GM12878 (cell line): Measurements from ENCODE around the gene ANKRD13C. TPM values are rescaled to one million over a fixed set of nuclear protein-coding genes. Genes with fewer than 3 reads are reported as not detected.

Source experiments
- CBX3 ChIP-seq: fragments of 200-600 bp; sonication (generic); IDR thresholded peaks from 2 replicates; pipeline ENCODE4 v1.6.1; 2016; ENCODE audit warnings: low read depth, borderline replicate concordance
- CHD2 ChIP-seq: IDR thresholded peaks from 2 replicates; pipeline ENCODE4 v1.6.1; 2011; ENCODE audit warnings: low read depth, low read length, improper control_type of control experiment, borderline replicate concordance
- CHD4 ChIP-seq: fragments of 200-600 bp; sonication (generic); IDR thresholded peaks from 2 replicates; pipeline ENCODE4 v1.6.1; 2016; ENCODE audit warnings: mild to moderate bottlenecking
- CREB1 ChIP-seq: IDR thresholded peaks from 2 replicates; pipeline ENCODE4 v1.6.1; 2012; ENCODE audit warnings: low read depth, mild to moderate bottlenecking, inconsistent platforms
- KLF5 ChIP-seq: fragments of 450-650 bp; IDR thresholded peaks from 2 replicates; pipeline ENCODE4 v1.6.1; 2014; ENCODE audit warnings: mild to moderate bottlenecking; ENCODE audit not compliant: partially characterized antibody
- MAX ChIP-seq: IDR thresholded peaks from 2 replicates; pipeline ENCODE4 v1.6.1; 2012; ENCODE audit warnings: low read depth, low read length, improper control_type of control experiment
- NFYB ChIP-seq: IDR thresholded peaks from 2 replicates; pipeline ENCODE4 v1.6.1; 2011; ENCODE audit warnings: low read depth, mild to moderate bottlenecking, low read length, improper control_type of control experiment, moderate library complexity; ENCODE audit not compliant: insufficient read depth
- NR2F1 ChIP-seq: fragments of 450-650 bp; conservative IDR thresholded peaks from 2 replicates; pipeline ENCODE4 v1.6.1; 2017; ENCODE audit warnings: mild to moderate bottlenecking
- NRF1 ChIP-seq: conservative IDR thresholded peaks from 2 replicates; pipeline ENCODE4 v1.6.1; 2011; ENCODE audit warnings: mild to moderate bottlenecking, low read depth, low read length, improper control_type of control experiment
- SIN3A ChIP-seq: IDR thresholded peaks from 2 replicates; pipeline ENCODE4 v1.6.1; 2012; ENCODE audit warnings: low read depth, low read length, improper control_type of control experiment
- STAT1 ChIP-seq: fragments of 450-650 bp; conservative IDR thresholded peaks from 2 replicates; pipeline ENCODE4 v1.6.1; 2014; ENCODE audit warnings: antibody characterized with exemption, mild to moderate bottlenecking
- TCF12 ChIP-seq: IDR thresholded peaks from 2 replicates; pipeline ENCODE4 v1.6.1; 2011; ENCODE audit warnings: low read depth, mild to moderate bottlenecking, low read length
- WRNIP1 ChIP-seq: IDR thresholded peaks from 2 replicates; pipeline ENCODE4 v1.6.1; 2011; ENCODE audit warnings: low read depth, low read length, improper control_type of control experiment, borderline replicate concordance
- YBX1 ChIP-seq: fragments of 450-650 bp; IDR thresholded peaks from 2 replicates; pipeline ENCODE4 v1.6.1; 2016; ENCODE audit warnings: antibody characterized with exemption
- polyA plus RNA-seq, 11 experiments: library from polyadenylated mRNA; depleted of rRNA in 4 of 11; unstranded in 6 of 11; stranded (reverse) in 5 of 11; fragments of >200 nt; fragmentation: Nextera tagmentation in 4 of 11; fragmentation: Illumina TruSeq in 1 of 11; extraction: Ambion mirVana in 4 of 11; extraction: Trizol in 1 of 11; gene quantifications; 1 replicate in 1 of 11; 2 replicates in 10 of 11; pipeline versions ENCODE4 v1.2.1 to v1.2.3, GENCODE V29; 2011 to 2016; ENCODE audit warnings: inconsistent platforms in 2 of 11, missing spikeins in 2 of 11, low read depth in 1 of 11
- total RNA-seq, 4 experiments: library from RNA; depleted of rRNA in 3 of 4; stranded (reverse); fragments of >200 nt in 3 of 4; fragmentation: Illumina TruSeq in 1 of 4; extraction: Trizol in 1 of 4; gene quantifications; 2 replicates each; pipeline versions ENCODE4 v1.2.1 to v1.2.3, GENCODE V29; 2013 to 2021
- TF ChIP-seq, protein P1 (sequence below): fragments of 450-650 bp; formaldehyde crosslinking; IDR thresholded peaks from 2 replicates; pipeline ENCODE4 v1.4.0; 2022; ENCODE audit warnings: mild to moderate bottlenecking, moderate library complexity
- TF ChIP-seq, protein P2 (sequence below): IDR thresholded peaks from 2 replicates; pipeline ENCODE4 v1.6.1; 2011; ENCODE audit warnings: borderline replicate concordance, low read depth, mild to moderate bottlenecking, moderate library complexity, mixed read lengths, low read length; ENCODE audit not compliant: insufficient read depth; ENCODE audit errors: extremely low read length
- TF ChIP-seq, protein P3 (sequence below): fragments of 150-350 bp; IDR thresholded peaks from 2 replicates; pipeline ENCODE4 v1.6.1; 2016; ENCODE audit warnings: low read depth, low read length

Gene ANKRD13C
- total and polyA plus RNA-seq, 10 of the 15 experiments (the other 5 are each of a cell fraction or from before 2014, with no cell fraction given) = 3.7 to 24.4 (median 14.1) TPM

DNA sequence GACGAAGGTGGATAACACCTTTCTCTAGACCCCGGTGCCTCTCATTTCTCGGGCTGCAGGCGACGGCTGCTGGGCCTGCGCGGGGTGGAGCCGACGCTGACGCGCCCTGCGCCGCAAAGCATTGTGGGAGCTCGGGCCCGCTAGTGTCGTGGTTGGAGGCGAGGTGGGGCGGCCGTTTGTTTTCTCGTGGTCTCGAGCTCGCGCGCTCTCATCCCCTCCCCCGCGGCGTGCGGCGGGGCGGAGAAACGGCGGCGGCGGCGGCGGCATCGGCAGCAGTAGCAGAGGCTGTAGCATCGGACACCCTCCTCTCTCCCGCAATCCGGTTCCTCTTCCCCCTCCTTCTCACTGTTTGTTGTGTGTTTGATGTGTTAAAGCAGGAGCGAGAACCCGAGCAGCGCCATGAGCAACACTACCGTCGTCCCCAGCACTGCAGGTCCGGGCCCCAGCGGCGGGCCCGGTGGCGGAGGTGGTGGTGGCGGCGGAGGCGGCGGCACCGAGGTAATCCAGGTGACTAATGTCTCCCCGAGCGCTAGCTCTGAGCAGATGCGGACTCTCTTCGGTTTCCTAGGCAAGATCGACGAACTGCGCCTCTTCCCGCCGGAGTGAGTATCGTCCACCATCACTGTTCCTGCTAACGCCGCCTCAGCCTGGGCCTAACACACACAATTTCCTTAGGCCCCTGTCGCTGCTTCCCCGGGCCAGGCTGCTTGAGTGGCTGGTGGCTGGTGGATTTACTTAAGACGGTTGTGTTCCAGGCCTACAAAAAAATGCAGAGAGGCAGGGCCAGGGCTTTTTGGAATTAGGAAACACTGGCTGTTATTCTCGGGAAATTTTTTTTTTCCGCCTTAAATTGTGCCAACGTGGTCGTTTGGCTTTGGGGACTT, 133.0 kb downstream of the ANKRD13C start, which contains the start of gene SRSF11 (continued):
- TF ChIP-seq YBX1 = no peak
- peak; percentile 29; the same call in 1 of the 2 replicates for TF ChIP-seq MAX
- TF ChIP-seq CREB1 = peak; percentile 86
- TF ChIP-seq CHD2 = peak; percentile 87
- 0 out of 2 replicates have a peak, but pooled peaks have one; percentile 48 for TF ChIP-seq WRNIP1
- TF ChIP-seq SIN3A = no peak
- TF ChIP-seq CHD4 = no peak
- no peak for TF ChIP-seq STAT1
- TF ChIP-seq, protein P1, sequence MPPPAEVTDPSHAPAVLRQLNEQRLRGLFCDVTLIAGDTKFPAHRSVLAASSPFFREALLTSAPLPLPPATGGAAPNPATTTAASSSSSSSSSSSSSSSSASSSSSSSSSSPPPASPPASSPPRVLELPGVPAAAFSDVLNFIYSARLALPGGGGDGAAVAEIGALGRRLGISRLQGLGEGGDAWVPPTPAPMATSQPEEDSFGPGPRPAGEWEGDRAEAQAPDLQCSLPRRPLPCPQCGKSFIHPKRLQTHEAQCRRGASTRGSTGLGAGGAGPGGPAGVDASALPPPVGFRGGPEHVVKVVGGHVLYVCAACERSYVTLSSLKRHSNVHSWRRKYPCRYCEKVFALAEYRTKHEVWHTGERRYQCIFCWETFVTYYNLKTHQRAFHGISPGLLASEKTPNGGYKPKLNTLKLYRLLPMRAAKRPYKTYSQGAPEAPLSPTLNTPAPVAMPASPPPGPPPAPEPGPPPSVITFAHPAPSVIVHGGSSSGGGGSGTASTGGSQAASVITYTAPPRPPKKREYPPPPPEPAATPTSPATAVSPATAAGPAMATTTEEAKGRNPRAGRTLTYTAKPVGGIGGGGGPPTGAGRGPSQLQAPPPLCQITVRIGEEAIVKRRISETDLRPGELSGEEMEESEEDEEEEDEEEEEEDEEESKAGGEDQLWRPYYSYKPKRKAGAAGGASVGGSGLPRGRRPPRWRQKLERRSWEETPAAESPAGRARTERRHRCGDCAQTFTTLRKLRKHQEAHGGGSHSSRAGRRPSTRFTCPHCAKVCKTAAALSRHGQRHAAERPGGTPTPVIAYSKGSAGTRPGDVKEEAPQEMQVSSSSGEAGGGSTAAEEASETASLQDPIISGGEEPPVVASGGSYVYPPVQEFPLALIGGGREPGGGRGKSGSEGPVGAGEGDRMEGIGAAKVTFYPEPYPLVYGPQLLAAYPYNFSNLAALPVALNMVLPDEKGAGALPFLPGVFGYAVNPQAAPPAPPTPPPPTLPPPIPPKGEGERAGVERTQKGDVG (CRISPR knock-in tag) = no peak
- TF ChIP-seq, protein P2, sequence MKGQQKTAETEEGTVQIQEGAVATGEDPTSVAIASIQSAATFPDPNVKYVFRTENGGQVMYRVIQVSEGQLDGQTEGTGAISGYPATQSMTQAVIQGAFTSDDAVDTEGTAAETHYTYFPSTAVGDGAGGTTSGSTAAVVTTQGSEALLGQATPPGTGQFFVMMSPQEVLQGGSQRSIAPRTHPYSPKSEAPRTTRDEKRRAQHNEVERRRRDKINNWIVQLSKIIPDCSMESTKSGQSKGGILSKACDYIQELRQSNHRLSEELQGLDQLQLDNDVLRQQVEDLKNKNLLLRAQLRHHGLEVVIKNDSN = no peak
- TF ChIP-seq NR2F1 = 0 out of 2 replicates have a peak, but pooled peaks have one; percentile 28
- no peak for TF ChIP-seq KLF5
- TF ChIP-seq NRF1 = peak; percentile 89
- TF ChIP-seq, protein P3, sequence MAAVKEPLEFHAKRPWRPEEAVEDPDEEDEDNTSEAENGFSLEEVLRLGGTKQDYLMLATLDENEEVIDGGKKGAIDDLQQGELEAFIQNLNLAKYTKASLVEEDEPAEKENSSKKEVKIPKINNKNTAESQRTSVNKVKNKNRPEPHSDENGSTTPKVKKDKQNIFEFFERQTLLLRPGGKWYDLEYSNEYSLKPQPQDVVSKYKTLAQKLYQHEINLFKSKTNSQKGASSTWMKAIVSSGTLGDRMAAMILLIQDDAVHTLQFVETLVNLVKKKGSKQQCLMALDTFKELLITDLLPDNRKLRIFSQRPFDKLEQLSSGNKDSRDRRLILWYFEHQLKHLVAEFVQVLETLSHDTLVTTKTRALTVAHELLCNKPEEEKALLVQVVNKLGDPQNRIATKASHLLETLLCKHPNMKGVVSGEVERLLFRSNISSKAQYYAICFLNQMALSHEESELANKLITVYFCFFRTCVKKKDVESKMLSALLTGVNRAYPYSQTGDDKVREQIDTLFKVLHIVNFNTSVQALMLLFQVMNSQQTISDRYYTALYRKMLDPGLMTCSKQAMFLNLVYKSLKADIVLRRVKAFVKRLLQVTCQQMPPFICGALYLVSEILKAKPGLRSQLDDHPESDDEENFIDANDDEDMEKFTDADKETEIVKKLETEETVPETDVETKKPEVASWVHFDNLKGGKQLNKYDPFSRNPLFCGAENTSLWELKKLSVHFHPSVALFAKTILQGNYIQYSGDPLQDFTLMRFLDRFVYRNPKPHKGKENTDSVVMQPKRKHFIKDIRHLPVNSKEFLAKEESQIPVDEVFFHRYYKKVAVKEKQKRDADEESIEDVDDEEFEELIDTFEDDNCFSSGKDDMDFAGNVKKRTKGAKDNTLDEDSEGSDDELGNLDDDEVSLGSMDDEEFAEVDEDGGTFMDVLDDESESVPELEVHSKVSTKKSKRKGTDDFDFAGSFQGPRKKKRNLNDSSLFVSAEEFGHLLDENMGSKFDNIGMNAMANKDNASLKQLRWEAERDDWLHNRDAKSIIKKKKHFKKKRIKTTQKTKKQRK = no peak
- TF ChIP-seq NFYB = 0 out of 2 replicates have a peak, but pooled peaks have one; percentile 25
- no peak for TF ChIP-seq CBX3
- no peak for TF ChIP-seq TCF12
